ENCODE data around the gene TUT7.

The TUT7 gene

DNA sequence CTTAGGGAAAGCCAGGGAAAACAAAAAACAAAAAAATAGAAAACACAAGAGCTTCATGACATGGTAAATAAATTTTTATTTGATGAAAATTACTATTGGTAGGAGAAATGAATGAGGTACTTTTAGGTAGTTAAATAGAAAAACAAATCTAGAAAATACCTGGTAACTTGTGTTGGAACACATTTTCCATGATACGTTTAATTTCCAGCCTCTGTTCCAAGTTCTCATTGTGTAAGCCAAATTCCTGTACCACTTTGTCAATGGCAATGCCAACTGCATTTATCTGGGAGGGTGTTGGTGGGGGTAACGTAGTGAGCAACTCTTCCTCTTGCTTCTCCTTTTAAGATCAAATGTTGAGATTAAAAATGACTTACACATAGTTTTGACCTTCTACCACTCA, 9.4 kb downstream of the TUT7 start:
- Histone ChIP-seq H3K36me3 (ENCODE audit: insufficient read depth, low read length) (peaks cover 73% of the 10 kb centered on the region), H3K9ac (ENCODE audit: low read depth, low read length) (no peak overlapping the region), H3K27me3 (ENCODE audit: control insufficient read depth, insufficient read depth, low read length) (no peaks in the 10 kb centered on the region), H3K9me3 (replicated peaks; ENCODE audit: low read length) (no peaks in the 10 kb centered on the region), H3K4me3 (ENCODE audit: low read length) (no peak overlapping the region), H3K4me2 (ENCODE audit: low read length) (no peak overlapping the region), H3K4me1 (ENCODE audit: control insufficient read depth, insufficient read depth, low read length) (peaks cover 37% of the 10 kb centered on the region)

DNA sequence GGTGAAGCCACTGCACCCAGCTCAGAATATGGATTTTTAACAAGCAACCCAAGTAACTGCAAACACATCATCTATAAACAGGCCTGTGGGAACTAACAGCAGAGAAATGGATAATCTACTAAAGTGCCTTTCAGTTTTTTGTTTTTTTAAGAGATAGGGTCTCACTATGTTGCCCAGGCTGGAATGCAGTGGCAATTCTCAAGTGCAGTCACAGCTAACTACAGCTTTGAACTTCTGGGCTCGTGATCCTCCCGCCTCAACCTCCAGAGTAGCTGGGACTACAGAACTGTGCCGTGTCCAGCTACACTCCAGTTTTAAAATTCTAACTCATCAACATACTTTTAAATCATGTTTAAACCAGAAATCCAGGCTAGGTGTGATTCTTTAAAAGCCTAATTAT, 11.9 kb downstream of the TUT7 start:
- Histone ChIP-seq H3K4me2 (ENCODE audit: low read length) (no peak overlapping the region), H3K4me3 (ENCODE audit: low read length) (no peak overlapping the region), H3K4me1 (ENCODE audit: control insufficient read depth, insufficient read depth, low read length) (peaks cover 31% of the 10 kb centered on the region), H3K27me3 (ENCODE audit: control insufficient read depth, insufficient read depth, low read length) (no peaks in the 10 kb centered on the region), H3K9ac (ENCODE audit: low read depth, low read length) (no peak overlapping the region), H3K9me3 (replicated peaks; ENCODE audit: low read length) (no peaks in the 10 kb centered on the region), H3K36me3 (ENCODE audit: insufficient read depth, low read length) (peaks cover 88% of the 10 kb centered on the region)

DNA sequence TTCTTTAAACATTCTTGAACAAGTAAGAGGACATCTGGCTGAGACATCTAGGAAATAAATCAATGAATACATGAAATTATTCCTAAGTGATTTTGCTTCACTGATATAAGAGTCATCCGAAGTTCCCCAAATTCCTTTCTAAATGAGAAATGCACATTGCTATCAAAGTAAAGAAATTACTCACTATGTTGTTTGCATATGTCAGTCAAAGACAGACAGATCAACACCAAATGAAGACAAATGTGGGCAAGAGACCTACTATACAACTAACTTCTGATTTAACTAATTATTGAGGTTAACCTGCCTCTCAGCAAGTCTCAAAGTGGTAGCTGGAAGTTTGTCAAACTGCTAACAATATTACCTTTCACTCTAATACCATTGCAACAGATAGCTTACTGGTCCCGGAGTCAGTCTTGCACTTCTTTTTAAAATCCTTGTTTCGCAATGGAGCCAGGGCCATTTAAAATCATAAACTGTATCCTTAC, 13.2 kb downstream of the TUT7 start:
- no peak overlapping the region for H3K4me2 ChIP-seq (ENCODE audit: low read length)
- no peak overlapping the region for H3K4me3 ChIP-seq (ENCODE audit: low read length)
- no peak overlapping the region for H3K9ac ChIP-seq (ENCODE audit: low read depth, low read length)
- peaks cover 31% of the 10 kb centered on the region for H3K4me1 ChIP-seq (ENCODE audit: control insufficient read depth, insufficient read depth, low read length)
- H3K27me3 ChIP-seq (ENCODE audit: control insufficient read depth, insufficient read depth, low read length) = no peaks in the 10 kb centered on the region
- H3K36me3 ChIP-seq (ENCODE audit: insufficient read depth, low read length) = peaks cover 95% of the 10 kb centered on the region
- no peaks in the 10 kb centered on the region for H3K9me3 ChIP-seq (replicated peaks; ENCODE audit: low read length)

DNA sequence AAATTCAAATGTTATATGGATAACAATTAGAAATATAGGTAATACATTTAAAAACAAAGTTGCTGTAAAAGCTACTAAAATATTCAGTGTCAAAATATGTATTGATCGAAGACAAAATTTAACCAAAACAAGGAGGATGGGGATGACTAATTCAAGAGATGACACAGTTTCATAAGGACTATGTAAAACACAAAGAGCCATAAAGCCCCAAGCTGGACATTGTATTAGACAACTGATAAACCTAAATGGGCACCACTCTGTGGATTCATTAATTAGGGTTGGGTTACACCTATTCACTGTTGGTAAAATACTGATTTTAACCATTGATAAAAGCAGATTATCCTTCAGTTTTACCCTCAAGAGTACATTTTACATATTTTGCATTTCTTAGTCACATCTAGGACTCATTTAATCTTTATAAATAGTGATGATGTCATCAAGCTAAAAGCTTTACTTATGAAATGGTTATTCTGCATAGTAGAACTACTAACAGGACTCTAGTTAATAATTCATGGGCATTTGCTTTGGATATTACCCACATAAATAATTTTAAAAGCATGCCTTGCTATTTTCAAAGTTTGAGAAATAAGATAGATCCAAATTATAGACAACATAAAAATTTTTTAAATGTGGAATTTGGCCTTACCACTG, 13.7 kb downstream of the TUT7 start:
- Histone ChIP-seq H3K9me3 (replicated peaks; ENCODE audit: low read length) (no peaks in the 10 kb centered on the region), H3K4me1 (ENCODE audit: control insufficient read depth, insufficient read depth, low read length) (peaks cover 31% of the 10 kb centered on the region), H3K4me2 (ENCODE audit: low read length) (peak overlapping the region; percentile 18), H3K9ac (ENCODE audit: low read depth, low read length) (no peak overlapping the region), H3K36me3 (ENCODE audit: insufficient read depth, low read length) (peaks cover 95% of the 10 kb centered on the region), H3K4me3 (ENCODE audit: low read length) (no peak overlapping the region), H3K27me3 (ENCODE audit: control insufficient read depth, insufficient read depth, low read length) (no peaks in the 10 kb centered on the region)

DNA sequence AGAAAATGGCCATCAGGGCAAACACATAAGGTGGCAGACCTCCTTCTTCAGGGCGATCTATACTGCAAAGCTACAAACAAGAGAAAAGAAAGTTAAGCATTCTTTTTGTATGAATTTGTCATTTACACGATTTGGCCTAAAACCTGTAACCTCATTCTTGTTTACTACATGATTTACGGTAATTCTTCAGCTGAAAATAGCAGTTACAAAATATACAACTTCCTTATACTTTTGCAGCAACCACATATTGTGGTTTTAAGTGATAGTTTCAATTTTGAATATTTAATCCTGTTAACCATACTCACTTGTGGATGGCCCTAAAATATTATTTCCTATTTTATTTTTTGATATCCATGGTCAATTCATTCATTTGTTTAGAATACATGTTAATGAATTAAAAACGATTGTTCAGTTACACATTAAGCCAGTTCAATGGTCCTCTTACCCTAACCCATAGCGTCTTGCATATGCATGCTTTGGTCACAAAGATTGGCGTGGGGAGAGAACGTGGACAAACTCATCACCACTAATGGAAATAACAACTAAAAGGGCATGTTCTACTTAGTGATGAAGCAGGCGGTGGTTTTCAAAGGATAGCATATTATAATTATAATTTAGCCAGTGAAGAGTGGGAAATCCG, 16.6 kb downstream of the TUT7 start:
- H3K36me3 ChIP-seq (ENCODE audit: insufficient read depth, low read length) = peaks cover 98% of the 10 kb centered on the region
- no peak overlapping the region for H3K9ac ChIP-seq (ENCODE audit: low read depth, low read length)
- no peaks in the 10 kb centered on the region for H3K27me3 ChIP-seq (ENCODE audit: control insufficient read depth, insufficient read depth, low read length)
- no peaks in the 10 kb centered on the region for H3K9me3 ChIP-seq (replicated peaks; ENCODE audit: low read length)
- H3K4me2 ChIP-seq (ENCODE audit: low read length) = no peak overlapping the region
- H3K4me3 ChIP-seq (ENCODE audit: low read length) = no peak overlapping the region
- peaks cover 31% of the 10 kb centered on the region for H3K4me1 ChIP-seq (ENCODE audit: control insufficient read depth, insufficient read depth, low read length)

DNA sequence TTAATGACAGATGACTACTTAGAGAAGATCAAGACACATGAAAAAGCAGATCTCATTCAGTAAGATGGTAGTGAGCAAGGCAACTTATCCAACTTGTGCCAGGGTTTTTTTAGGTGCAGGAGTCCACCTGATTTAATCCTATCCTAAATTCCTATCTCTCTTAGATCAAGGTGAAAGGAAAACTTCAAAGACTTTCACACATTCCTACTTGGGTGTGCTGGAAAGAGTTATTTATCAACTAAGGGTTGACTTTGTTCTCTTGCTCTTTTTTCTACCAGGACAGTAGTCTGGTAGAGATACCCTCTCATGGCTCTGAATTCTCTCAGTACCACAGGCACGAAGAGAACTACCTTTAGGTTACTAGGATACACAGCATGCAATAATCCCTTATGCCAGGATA, 18.2 kb downstream of the TUT7 start:
- no peaks in the 10 kb centered on the region for H3K9me3 ChIP-seq (replicated peaks; ENCODE audit: low read length)
- no peak overlapping the region for H3K4me2 ChIP-seq (ENCODE audit: low read length)
- H3K36me3 ChIP-seq (ENCODE audit: insufficient read depth, low read length) = peaks cover 93% of the 10 kb centered on the region
- H3K4me1 ChIP-seq (ENCODE audit: control insufficient read depth, insufficient read depth, low read length) = peaks cover 17% of the 10 kb centered on the region
- no peak overlapping the region for H3K4me3 ChIP-seq (ENCODE audit: low read length)
- H3K27me3 ChIP-seq (ENCODE audit: control insufficient read depth, insufficient read depth, low read length) = no peaks in the 10 kb centered on the region
- no peak overlapping the region for H3K9ac ChIP-seq (ENCODE audit: low read depth, low read length)

DNA sequence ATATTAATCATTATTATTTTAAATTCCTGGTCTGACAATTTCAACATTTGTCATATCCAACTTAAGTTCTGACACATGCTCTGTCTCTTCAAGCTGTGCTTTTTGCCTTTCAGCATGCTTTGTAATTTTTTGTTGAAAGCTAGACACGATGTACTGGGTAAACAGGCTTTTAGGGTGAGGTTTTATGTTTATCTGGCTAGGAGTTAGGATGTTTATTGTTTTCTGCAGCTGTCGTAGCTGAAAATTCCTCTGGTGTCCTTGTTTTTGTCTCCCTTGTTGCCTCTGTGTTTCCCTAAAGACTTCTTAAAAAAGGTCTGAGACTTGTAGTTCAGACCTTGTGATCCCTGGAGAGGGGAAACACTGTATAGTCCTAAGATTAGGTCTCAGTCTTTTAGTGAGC, 20.6 kb downstream of the TUT7 start:
- H3K4me3 ChIP-seq (ENCODE audit: low read length) = no peak overlapping the region
- no peaks in the 10 kb centered on the region for H3K27me3 ChIP-seq (ENCODE audit: control insufficient read depth, insufficient read depth, low read length)
- no peaks in the 10 kb centered on the region for H3K4me1 ChIP-seq (ENCODE audit: control insufficient read depth, insufficient read depth, low read length)
- H3K4me2 ChIP-seq (ENCODE audit: low read length) = no peak overlapping the region
- H3K9ac ChIP-seq (ENCODE audit: low read depth, low read length) = no peak overlapping the region
- no peaks in the 10 kb centered on the region for H3K9me3 ChIP-seq (replicated peaks; ENCODE audit: low read length)
- H3K36me3 ChIP-seq (ENCODE audit: insufficient read depth, low read length) = peaks cover 79% of the 10 kb centered on the region

DNA sequence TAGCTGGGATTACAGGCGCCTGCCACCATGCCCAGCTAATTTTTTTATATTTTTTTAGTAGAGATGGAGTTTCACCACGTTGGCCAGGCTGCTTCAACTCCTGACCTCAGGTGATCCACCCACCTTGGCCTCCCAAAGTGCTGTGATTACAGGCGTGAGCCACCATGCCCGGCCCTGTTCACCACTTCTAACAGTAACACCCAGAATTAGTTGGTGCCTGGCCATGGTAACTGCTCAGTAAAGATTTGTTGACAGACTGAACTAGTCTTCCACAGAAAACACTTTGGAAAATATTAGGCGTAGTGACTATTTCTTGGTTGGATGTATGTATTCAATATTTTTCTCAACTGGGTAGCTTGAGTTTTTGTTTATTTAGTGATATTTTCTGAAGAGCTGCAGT, 24.0 kb downstream of the TUT7 start:
- Histone ChIP-seq H3K9me3 (replicated peaks; ENCODE audit: low read length) (no peaks in the 10 kb centered on the region), H3K4me2 (ENCODE audit: low read length) (no peak overlapping the region), H3K4me3 (ENCODE audit: low read length) (no peak overlapping the region), H3K36me3 (ENCODE audit: insufficient read depth, low read length) (peaks cover 77% of the 10 kb centered on the region), H3K9ac (ENCODE audit: low read depth, low read length) (no peak overlapping the region), H3K27me3 (ENCODE audit: control insufficient read depth, insufficient read depth, low read length) (no peaks in the 10 kb centered on the region), H3K4me1 (ENCODE audit: control insufficient read depth, insufficient read depth, low read length) (no peaks in the 10 kb centered on the region)

DNA sequence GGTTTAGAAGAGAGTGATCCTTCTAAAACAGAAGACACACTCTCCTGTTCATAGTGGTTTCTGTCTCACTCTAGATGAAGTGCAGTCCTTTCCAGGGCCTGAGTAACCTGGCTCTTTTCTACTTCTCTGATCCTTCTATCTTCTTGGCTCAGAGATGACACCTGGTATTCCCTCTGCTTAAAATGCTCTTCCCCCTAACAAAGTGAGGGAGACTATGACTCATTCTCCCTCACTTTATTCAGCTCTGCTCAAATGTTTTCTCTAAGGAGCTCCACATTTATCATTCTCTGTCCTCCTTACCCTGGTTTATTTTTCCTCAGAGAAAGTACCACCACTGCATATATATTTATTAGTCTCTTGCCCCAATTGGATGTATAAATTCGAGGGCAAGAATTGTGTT, 24.6 kb downstream of the TUT7 start:
- no peaks in the 10 kb centered on the region for H3K27me3 ChIP-seq (ENCODE audit: control insufficient read depth, insufficient read depth, low read length)
- no peak overlapping the region for H3K4me3 ChIP-seq (ENCODE audit: low read length)
- H3K9ac ChIP-seq (ENCODE audit: low read depth, low read length) = no peak overlapping the region
- H3K9me3 ChIP-seq (replicated peaks; ENCODE audit: low read length) = no peaks in the 10 kb centered on the region
- no peak overlapping the region for H3K4me2 ChIP-seq (ENCODE audit: low read length)
- peaks cover 77% of the 10 kb centered on the region for H3K36me3 ChIP-seq (ENCODE audit: insufficient read depth, low read length)
- H3K4me1 ChIP-seq (ENCODE audit: control insufficient read depth, insufficient read depth, low read length) = peaks cover 2% of the 10 kb centered on the region

DNA sequence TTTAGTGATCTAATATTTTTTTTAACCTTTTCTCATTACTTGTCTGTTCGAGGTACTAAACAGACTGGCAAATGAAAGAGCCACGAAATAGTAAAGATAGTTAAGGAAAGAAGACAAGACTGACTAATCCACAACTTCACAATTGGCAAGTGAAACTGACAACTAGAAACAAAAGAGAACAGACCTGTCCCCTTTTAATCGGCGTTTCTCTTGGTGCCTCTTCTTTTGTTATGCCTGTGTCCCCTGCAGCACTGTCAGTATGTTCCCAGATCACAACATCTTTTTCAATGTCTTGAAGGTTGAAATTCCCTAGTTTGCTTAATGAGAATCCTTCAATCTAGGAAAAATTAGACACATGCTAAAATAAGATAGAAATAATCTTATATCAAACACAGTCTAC, 26.1 kb downstream of the TUT7 start:
- Histone ChIP-seq H3K36me3 (ENCODE audit: insufficient read depth, low read length) (peaks cover 76% of the 10 kb centered on the region), H3K4me2 (ENCODE audit: low read length) (no peak overlapping the region), H3K4me3 (ENCODE audit: low read length) (no peak overlapping the region), H3K9me3 (replicated peaks; ENCODE audit: low read length) (no peaks in the 10 kb centered on the region), H3K27me3 (ENCODE audit: control insufficient read depth, insufficient read depth, low read length) (no peaks in the 10 kb centered on the region), H3K9ac (ENCODE audit: low read depth, low read length) (no peak overlapping the region), H3K4me1 (ENCODE audit: control insufficient read depth, insufficient read depth, low read length) (peaks cover 17% of the 10 kb centered on the region)

DNA sequence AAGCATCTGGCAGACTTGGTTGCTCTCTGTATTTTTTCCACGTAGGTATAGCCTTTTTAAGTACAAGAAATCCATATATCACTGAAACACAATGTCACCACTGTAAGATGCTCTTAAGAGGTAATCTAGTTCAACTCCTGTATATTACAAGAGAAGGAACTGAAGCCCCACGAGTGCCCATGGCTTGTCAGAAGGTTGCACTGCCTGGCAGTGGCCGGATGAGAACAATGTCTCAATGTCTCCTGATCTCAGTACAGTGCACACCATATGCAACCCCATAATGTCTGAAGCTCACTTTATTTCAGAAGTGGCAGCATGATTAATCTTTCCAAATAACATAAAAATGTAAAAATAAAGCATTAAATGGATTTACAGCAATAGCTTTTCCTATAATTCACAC, 27.7 kb downstream of the TUT7 start:
- no peak overlapping the region for H3K4me3 ChIP-seq (ENCODE audit: low read length)
- no peak overlapping the region for H3K9ac ChIP-seq (ENCODE audit: low read depth, low read length)
- H3K9me3 ChIP-seq (replicated peaks; ENCODE audit: low read length) = no peaks in the 10 kb centered on the region
- no peak overlapping the region for H3K4me2 ChIP-seq (ENCODE audit: low read length)
- H3K4me1 ChIP-seq (ENCODE audit: control insufficient read depth, insufficient read depth, low read length) = peaks cover 33% of the 10 kb centered on the region
- peaks cover 79% of the 10 kb centered on the region for H3K36me3 ChIP-seq (ENCODE audit: insufficient read depth, low read length)
- no peaks in the 10 kb centered on the region for H3K27me3 ChIP-seq (ENCODE audit: control insufficient read depth, insufficient read depth, low read length)

DNA sequence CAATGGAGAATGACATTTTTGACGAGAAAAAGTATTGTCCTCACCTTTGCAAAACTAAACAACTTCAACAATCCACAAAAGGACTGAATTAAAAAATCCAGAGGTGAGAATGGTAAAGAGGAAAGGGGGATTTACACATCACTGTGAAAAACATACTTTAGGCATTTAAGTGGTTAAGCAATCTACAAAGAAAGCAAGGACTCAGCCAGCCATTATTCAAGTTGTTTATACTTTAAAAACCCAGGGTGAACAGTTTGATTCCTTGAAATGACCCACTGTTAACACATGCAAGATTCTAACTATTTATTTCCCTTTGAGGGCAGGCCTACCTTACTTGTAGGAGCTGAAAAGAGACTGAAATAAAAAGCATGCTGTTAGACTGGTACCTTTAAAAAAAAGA, 29.3 kb downstream of the TUT7 start:
- Histone ChIP-seq H3K9ac (ENCODE audit: low read depth, low read length) (no peak overlapping the region), H3K9me3 (replicated peaks; ENCODE audit: low read length) (no peaks in the 10 kb centered on the region), H3K27me3 (ENCODE audit: control insufficient read depth, insufficient read depth, low read length) (no peaks in the 10 kb centered on the region), H3K36me3 (ENCODE audit: insufficient read depth, low read length) (peaks cover 83% of the 10 kb centered on the region), H3K4me2 (ENCODE audit: low read length) (no peak overlapping the region), H3K4me1 (ENCODE audit: control insufficient read depth, insufficient read depth, low read length) (peaks cover 35% of the 10 kb centered on the region), H3K4me3 (ENCODE audit: low read length) (no peak overlapping the region)

All from skeletal muscle satellite cell (primary cell).